HG03175 (cell line): ENCODE results near the gene MROH7.

Experiments
- ATAC-seq: cut with Tn5 transposase; IDR thresholded peaks from one replicate; pipeline ENCODE4 v1.9.1; 2021; ENCODE audit warnings: mild to moderate bottlenecking, moderate library complexity; ENCODE audit not compliant: unreplicated experiment

Gene MROH7

GRCh38 chr1:54649130-54649898 lies 7.7 kb downstream of the MROH7 start:
- no peak for ATAC-seq

DNA sequence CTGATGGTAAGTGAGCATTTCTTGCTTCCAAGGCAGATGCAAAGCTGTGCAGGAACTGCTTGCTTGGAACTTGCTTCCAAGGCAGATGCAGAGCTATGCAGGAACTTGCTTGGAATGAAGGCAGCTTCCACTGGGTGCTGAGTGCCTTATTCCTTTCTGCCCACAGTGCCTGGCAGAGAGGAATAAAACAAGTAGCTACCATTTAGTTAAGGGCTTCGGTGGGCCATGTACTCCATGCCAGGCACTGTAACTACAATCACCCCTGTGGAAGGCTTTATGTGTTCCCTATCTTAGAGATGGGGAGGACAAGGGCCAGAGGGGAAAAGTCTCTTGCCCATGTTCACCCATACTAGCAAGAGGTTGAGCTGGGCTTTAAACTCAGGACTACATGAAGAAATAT lies 8.3 kb downstream of the MROH7 start:
- no peak for ATAC-seq

- no peak for ATAC-seq
Measured at GRCh38 chr1:54650417-54650816, 8.8 kb downstream of the MROH7 start.

GRCh38 chr1:54651608-54652007 lies 10.0 kb downstream of the MROH7 start:
- ATAC-seq: no peak

DNA sequence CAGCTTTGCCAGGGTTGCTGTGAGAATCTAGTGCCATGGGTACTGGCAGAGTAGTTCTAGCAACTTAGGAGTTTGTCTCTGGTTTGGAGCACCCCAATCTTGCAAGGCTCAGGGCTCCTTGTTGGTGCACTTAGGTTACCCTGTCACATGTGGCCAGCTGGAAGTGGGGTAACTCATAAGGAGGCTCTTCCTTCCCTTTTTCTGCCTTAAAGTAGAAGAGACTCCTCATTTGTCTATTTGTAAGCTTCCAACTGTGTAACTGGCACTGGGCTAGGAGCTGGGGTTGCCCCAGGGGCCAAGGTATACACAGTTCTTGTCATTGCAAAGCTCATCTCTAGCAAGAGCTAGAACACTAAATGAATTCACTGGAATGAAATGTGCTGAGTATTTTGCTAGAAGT lies 10.6 kb downstream of the MROH7 start:
- no peak for ATAC-seq

DNA sequence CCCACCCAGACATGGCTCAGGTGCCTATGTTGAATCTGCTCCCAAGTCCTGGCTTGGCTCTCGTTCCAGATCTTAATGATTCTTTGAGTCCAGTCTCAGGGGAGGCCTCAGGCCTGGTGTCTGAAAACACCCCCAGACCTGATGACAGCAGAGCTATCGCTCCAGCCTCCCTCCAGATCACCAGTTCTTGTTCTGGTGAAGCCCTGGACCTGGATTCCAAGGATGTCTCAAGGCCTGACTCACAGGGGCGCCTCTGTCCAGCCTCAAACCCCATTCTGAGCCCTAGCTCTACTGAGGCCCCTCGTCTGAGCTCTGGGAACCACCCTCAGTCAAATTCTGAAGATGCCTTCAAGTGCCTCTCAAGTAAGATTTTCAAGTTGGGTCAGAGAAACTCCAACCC lies 11.4 kb downstream of the MROH7 start:
- no peak for ATAC-seq

DNA sequence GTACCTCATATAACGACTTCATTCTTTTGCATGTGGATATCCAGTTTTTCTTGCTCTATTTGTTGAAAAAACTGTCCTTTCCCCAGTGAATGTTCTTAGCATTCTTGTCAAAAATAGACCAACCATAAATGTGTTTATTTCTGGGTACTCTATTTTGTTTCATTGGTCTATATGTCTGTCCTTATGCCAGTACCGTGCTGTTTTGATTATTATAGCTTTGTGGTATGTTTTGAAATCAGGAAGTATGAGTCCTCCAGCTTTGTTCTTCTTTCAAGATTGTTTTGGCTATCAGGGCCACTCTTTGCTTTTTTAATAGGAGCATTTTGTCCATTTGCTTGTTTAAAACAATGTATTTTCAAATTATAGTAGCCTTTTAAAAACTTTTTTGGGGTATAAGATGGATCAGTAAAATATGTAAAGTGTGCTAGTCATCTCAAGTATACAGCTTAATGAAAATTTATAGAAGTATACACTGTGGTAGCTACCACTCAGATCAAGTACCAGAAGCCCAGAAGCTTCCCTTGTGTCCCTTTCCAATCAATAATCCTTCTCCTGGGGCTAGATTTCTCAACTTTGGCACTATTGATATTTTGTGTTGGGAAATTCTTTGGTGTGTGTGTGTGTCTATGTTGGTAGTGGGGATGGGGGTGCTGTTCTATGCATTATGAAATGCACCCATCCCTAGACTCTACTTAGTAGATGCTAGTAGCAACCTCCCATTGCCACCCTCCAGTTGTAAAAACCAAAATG lies 16.8 kb downstream of the MROH7 start:
- ATAC-seq: no peak

- no peak for ATAC-seq
Measured at GRCh38 chr1:54663725-54664124, 22.1 kb downstream of the MROH7 start.

GRCh38 chr1:54664364-54664763 lies 22.8 kb downstream of the MROH7 start:
- no peak for ATAC-seq

- ATAC-seq: no peak
Measured at GRCh38 chr1:54665852-54666251, 24.3 kb downstream of the MROH7 start.

DNA sequence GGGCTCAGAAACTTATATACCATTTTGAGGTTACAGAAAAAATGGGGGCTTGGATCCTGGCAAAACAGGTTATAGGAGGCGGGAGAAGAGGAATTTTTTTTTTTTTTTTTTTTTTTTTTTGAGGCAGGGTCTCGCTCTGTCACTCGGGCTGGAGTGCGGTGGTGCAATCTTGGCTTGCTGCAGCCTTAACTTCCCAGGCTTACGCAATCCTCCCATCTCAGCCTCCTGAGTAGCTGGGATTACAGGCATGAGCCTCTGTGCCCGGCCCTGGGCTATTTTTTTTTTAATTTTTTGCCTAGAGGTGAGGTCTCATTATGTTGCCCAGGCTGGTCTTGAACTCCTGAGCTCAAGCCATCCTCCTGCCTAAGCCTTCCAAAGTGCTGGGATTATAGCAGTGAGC lies 24.7 kb downstream of the MROH7 start:
- ATAC-seq: no peak

DNA sequence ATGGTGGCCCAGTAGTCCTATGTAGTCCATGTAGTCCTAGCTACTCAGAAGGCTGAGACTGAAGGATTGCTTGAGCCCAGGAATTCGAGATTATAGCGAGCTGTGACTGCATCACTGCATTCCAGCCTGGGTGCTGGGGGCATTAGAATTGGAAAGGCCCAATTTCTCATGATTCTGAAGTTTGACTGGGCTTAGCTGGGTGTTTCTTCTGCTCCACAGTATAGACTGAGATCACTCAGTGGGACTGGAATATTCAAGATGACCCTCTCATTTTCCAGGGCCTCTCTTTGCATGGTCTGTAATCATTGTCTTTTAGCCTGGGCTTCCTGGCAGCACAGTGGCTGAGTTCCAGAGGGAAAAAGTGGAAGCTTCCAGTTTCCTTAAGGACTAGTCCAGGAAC lies 26.2 kb downstream of the MROH7 start:
- ATAC-seq: no peak

- no peak for ATAC-seq
Measured at GRCh38 chr1:54668567-54668966, 27.0 kb downstream of the MROH7 start.

DNA sequence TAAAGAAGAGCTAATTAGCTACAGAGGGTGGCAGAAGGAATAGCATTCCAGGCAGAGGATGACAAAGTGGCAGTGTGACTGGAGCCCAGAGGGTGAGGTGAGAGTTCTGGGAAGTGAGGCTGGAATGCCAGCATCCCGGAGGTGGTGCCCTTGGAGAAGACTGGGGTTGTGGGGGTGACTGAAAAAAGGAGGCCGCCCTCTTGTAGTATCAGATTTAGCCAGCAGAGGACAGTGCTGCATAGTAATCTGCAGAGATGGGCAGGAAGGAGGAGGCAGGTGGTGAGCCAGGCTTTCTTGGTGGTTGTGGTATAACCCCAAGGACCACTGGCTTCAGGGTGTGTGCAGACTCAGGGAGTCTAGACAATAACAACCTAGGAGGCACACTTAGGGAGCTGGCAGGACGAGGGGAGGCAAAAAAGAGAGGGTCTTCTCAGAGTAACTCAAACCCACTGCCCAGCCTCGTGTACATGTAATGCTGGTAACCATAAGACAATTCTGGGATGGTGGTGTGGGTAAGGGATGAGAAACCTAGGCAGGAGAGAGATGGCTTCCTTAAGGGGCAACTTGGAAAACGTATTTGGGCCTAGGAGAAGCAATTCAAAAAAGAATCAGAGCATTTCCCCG lies 30.5 kb downstream of the MROH7 start:
- ATAC-seq: peak; percentile 68

DNA sequence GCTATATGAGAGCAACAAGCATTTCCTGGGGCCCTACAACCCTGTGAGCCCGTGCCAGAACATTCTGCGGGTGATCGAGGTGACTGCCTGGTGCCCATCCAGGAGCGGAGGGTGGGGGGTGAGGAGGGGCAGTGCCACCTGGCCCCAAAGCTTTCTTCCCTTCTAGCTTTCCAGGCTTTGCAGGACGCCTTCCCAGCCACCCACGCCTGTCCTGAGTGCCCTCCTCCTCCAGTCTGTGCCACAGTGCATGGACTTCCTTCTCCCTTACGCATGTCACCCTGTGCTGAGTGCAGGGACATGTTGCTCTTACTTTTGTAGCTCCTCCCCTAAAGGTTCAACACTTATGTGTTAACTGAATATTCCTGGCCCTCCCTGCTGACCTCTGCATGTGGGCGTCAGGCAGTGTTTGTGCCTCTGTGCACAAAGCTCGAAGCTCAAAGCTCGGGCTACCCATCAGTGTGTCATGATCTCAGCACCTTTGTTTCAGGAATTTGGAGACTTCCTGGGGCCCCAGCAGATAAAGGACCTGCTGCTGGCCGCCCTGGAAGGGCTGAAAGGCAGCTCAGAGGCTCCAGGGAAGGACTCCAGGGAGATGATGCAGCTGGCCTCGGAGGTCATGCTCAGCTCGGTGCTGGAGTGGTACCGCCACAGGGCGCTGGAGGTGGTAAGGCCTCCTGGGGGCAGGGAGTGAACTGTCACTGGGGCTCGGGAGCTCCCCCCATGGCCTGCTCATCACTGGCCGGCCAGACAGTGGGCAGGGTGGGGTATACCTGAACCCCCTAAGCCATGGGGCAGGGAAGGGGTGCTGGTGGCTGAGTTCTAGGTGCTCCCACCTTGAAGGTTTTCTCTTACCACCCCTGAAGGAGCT lies 37.4 kb downstream of the MROH7 start:
- ATAC-seq: no peak

DNA sequence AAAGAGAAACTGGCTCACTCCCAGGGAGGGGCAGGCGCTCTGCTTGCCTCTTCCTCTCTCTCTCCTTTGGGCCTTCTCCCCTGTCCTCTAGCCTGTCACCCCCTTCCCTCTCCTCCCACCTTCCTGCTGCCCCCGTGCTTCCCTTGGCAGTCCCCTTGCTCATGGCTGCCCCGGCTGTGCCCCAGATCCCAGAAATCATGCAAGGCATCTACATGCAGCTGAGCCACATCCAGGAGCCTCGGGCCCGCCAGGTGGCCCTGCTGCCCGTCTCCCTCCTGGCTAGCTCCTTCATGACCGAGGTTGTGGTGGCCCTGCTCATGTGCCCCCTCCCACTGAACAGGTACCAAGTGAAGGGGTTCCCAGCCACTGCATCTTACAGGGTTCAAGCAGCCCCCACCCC lies 38.1 kb downstream of the MROH7 start:
- ATAC-seq: no peak

DNA sequence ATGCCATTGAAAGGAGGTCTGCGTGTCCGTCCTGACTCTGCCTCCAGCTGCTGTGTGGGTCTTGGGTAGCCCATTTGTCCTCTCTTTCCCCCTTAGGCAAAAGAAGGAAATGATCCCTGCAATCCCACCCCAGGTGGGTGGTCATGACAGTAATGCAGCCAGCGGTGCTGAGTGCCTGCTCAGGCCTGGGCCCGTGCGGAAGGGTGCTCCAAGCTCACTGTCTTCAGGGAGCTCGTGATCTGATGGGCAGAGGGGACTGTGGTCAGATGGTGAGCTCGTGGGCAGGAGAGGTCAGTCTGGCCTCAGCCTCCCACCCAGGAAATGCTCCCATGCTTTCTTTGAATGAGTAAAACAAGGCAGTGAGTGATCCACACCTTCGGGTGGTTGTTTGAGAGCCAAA lies 38.8 kb downstream of the MROH7 start:
- ATAC-seq: no peak

DNA sequence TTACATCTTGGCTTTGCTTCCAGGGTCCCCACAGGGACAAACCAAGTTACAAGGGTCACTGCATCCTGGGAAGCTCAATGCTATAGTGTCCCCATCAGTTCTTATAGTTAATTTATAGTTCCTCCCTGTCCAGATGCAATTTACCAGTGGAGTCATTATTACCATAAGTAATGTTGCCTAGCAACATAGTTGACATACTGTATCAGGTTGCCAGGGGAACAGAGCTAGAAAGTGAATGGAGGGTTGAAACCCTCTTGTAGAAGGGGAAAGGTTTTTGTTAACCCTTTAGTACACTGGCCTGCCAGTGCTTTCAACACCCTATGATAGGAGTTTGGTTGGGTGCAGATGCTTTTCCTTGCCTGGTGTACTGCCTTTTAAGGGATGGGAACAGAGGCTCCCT lies 39.8 kb downstream of the MROH7 start:
- no peak for ATAC-seq

GRCh38 chr1:54683453-54683852 lies 41.9 kb downstream of the MROH7 start:
- no peak for ATAC-seq

DNA sequence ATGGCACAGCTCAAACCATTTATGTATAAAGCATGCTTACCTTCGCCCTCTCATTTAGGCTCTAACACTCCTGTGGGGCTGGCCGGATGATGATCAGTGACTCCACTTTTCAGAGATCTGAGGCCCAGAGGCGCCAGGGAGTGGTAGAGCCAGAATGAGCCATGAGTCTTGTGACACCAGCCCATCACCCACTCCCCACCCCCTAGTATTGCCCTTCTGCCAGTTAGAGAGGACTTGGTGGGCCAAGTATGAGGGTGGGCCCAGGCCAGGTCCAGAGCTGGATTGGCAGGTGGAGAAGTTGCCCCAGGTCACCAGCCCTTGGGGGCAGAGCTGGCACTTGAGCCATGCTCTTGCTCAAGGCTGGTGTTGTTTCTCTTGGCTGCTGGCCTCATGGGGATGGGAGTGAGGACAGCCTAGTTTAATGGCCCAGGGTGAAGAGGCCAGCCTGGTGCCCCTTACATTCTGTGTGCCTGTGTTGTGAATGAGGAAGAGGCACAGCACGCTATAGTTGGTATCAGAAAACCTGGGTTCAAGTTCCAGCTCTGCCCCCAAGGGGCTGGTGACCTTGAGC lies 43.8 kb downstream of the MROH7 start:
- no peak for ATAC-seq

GRCh38 chr1:54686155-54686554 lies 44.6 kb downstream of the MROH7 start:
- ATAC-seq: no peak
